HG03342 (cell line): Measurements from ENCODE around the gene DVL2.

Experiments
- ATAC-seq: cut with Tn5 transposase; IDR thresholded peaks from one replicate; pipeline ENCODE4 v1.9.1; 2021; ENCODE audit warnings: mild to moderate bottlenecking, moderate library complexity; ENCODE audit not compliant: unreplicated experiment

DVL2 gene

GRCh38 chr17:7219812-7220592 lies 14.3 kb downstream of the DVL2 start, which contains the start of the genes ACADVL and DLG4:
Gene ACADVL, plus strand, starts transcription at chr17:7219938. Its CDS starts 47 bp downstream, at chr17:7219985.
Gene DLG4, minus strand, starts transcription at chr17:7219836.
- peak; percentile 52 for ATAC-seq

DNA sequence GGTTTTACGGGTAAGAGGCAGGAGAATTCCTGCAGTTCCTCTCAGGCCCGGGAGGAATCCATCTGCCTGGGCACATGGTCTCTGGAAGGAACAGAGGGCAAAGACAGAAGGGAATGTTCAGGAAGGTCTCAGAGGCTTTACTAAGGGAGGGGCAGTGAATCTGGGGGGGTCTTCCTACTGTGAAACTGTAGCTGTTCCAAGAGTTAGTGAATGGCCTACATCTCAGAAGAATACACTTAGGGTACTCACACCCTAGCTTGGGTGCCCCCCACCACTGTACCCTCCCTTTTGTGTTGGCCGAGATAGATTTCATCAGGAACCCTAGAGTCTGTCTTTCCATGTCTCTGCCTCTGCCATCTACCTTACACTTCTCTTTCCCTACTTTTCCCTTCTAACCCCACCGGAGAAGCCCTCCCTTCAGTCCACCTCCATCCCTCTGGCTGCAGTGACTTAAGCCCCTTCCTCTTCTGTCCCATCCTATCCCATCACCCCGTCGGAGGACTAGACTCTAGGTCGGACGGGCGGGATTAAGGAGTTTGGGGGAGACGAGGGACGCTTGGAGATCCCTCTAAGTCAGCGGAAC lies 15.0 kb downstream of the DVL2 start:
- no peak for ATAC-seq

GRCh38 chr17:7218758-7219157 lies 15.6 kb downstream of the DVL2 start:
- ATAC-seq, result no peak

GRCh38 chr17:7218166-7218565 lies 16.2 kb downstream of the DVL2 start:
- no peak for ATAC-seq

DNA sequence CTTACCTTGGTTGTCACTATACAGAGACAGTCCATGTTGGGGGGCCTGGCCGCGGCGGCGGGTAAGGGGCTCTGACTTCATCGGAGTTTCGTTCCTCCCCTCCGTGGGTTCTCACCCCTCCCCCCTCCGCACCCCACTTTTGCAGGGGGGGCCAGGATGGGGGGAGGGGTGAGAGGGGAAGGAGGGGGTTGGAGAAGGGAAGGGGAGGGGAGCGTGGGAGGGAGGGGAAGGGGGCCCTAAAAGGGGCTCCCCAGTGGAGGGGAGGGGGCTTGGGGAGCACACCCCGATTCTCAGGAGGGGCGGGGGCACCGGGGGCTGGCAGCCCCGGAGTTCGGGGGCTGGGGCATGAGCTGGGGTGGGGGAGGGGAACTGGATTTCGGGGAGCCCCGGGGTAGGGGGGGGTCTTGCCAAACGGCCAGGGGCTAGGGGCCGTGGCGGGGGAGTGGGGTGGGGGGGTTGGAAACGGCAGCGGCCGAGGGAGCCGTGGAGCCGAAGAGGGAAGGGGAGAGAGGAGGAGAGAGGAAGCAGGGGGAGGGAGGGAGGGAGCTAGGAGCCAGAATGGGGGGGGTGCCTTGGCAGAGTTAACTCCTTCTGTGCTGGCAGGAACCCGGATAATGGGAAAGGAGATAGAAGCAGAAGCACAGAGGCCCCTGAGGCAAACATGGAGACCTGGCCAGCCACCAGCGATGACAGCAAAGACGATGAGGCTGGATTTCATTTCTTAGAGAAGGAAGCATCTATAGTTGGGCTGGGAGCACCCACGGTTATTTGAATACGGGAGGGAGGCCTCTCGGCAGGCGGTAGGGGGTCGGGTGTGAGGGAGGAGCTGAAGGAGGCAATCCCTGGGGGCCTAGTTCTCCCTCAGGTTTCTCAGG lies 17.0 kb downstream of the DVL2 start:
- ATAC-seq, result no peak

DNA sequence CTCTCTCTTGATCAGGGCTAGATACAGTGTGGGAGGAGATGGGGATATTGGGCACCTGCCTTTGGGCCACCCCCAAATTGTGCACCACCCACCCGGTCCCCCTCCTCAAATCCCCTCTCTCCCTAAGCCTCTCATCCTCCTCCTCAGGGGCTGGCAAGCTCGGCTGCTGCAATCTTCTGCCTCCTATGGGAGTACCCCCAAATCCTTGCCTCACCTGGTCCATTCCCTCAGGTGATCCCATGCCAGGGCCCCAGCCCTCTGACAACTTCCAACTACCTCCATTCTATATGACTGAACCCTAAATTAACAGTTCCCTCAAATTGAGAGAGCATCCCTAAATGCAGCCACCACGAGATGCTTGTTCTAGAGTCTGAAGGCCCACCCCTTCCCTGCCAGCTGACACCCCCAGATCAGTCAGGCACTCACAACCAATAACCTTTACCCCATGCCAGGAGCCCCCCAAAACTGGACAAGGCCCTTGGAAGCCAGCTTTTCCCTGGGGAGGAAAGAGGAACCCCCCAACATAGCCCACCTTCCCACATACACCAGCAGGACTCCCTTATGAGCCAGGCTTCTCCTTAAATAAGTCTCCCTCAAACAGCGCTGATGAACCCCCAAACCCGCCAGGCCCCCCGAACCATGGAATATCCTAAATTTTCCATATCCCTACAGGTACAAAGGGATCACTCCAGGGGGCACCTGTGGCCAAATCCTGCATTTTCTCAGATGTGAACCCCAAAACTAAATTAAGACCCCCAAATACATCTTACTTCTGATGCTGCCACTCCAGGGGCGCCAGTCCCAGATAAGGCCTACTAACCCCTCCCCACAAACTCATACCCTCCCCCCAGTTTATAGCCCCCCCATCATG lies 17.8 kb downstream of the DVL2 start:
- no peak for ATAC-seq

DNA sequence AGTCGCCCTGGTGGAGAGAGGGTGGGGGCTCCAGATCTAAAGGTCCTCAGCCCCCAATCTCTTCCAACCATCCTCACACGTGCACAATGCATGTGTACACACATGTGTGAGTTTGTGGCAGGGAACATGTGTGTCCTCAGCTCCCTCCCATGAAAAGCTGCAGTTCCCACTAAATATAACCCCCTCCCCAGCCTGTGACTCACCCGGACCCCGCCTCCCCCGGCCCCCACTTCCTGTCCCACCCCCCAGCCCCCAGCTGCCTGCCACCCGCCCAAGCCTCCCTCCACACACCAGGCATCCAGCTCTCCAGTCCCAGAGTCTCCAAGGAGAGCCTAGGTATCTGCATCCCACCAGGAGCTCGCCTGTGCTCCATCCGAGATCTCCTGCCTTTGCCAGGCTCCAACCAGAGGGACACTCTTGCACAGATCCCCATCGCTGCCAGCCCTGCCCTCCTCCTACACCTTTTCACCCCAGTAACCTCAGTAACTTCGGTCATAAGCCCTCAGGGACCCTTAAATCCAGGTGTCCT lies 18.6 kb downstream of the DVL2 start:
- no peak for ATAC-seq

DNA sequence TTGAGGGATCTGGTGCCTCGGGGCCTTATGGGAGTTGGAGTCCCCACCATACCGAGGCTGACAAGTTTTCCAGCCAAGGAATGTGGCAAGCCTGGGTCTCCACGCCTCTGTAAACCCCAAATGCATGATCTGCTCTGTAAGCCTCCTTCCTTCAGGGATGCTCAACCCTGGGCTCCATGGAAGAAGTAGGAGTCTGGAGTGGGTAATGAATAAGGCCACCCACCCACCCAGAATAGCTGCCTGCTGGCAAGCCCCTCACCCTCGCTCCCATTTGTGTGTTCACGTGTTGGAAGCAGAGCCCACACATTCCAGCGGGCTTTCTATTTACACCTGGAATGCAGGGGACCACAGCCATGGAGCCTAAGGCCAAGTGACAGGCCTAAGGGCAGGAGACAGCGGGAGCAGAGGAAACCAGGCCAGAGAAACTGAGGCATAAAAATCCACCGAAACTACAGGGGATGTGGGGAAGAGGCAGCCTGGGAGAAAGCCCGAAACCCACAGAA lies 19.1 kb downstream of the DVL2 start:
- ATAC-seq, result no peak

DNA sequence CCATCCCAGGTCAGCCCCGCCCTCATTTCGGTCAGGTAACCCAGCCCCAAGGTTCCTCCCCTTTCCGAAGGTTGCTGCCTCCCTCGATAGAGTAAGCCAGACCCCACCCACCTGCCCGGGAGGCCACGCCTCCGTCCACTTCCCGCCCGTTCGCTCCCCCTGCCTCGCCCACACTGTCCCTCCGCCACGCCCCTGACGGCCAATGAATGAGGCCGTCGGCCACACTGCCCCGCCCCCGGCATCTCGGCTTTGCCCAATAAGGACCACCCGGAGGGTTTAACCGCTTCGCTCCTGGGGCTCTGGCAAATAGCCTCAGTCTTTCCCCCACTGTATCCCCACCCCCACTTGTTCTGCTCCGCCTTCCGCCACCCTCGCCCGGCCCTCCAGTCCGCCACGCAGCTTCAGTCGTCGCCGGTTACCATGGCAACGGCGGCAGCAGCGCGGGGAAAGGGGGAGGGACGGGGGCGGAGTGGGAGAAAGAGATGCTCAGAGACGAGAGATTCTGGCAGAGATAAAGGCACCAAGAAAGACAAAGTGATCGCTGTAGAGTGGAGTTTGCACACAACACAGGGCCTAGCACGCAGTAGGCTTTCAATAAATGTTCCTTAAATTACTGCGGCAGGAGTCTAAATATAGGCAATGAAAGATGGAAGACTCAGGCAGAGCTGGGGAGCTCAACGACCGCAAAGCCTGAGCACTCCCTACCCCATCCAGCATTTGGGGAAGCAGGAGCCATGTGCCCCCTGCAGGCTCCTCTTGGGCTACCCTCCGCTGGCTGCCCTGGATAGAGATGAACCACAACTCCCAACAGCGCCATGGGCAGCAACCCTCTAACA lies 19.8 kb downstream of the DVL2 start:
- ATAC-seq, result peak; percentile 72

GRCh38 chr17:7213895-7214299 lies 20.4 kb downstream of the DVL2 start:
- ATAC-seq, result peak; percentile 4

GRCh38 chr17:7211491-7212273 lies 22.6 kb downstream of the DVL2 start:
- ATAC-seq, result no peak

DNA sequence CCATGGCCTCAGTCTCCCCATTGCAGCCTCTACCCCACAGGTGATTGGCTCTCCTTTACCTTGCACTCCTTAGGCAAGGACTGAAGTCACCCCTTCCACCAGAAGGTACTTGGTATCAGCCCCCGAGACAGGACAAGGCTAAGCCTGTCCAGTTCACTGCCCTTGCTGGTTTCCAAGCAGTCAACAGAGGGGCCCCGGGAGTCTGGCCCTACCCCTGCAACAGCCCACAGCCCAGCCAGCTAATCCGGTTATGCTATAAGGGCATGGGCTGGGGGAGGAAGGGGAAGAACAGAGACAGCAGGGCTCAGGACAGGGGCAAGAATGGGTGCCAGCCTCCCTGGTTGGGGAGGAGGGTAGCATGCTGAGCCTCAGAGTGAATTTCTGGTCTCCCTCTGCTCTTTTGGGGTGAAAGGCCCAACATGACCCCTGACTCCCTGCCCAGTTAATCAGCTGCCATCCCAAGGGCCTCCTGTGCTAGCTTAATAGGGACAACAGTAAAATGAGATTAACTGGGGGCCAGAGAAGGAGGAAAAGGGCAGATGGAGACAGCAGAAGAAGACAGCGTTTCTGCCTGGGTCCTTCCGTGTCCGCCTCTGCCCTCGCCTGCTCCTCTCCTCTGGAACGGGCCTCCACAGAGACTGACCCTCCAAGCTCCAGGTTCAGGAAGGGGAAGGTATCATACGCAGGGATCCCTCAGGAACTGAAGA lies 25.4 kb downstream of the DVL2 start:
- no peak for ATAC-seq

DNA sequence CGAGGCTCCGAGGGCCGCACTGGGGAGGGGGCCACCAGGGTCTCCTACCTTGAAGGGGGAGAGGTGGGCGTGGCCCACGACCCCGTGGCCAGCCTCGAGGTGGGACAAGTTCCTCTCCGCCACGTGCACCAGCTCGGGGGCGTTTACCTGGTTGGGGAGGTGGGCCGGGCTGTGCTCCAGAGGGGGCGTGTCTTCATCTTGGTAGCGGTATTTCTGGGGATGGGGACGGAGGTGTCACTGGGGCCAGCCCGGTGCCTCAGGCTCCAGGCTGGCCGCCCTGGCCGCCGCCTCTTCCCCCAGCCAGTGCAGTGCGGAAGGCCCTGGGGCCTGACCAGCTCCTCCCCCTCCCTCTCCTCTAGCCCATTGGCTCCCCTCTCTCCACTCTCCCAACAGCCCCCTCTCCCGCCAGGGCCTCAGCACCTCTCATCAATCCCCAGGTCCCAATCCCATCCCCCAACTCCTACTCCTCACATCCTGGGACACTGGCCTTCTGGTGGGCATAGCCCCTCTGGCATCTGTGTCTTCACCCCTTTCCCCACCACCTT lies 26.2 kb downstream of the DVL2 start:
- no peak for ATAC-seq

GRCh38 chr17:7207120-7208001 lies 27.0 kb downstream of the DVL2 start:
- no peak for ATAC-seq

- ATAC-seq, result no peak
Observed at GRCh38 chr17:7205561-7205960, 28.8 kb downstream of the DVL2 start.

- ATAC-seq, result peak; percentile 76
Observed at GRCh38 chr17:7204828-7205461, 29.4 kb downstream of the DVL2 start.
